Measurements from ENCODE around the gene COL25A1.
"Not testable (repeated sequence)": the region's sequence is repeated elsewhere in the genome, so short reads cannot be mapped to it uniquely, and the experiment has no call there.

COL25A1 gene

DNA sequence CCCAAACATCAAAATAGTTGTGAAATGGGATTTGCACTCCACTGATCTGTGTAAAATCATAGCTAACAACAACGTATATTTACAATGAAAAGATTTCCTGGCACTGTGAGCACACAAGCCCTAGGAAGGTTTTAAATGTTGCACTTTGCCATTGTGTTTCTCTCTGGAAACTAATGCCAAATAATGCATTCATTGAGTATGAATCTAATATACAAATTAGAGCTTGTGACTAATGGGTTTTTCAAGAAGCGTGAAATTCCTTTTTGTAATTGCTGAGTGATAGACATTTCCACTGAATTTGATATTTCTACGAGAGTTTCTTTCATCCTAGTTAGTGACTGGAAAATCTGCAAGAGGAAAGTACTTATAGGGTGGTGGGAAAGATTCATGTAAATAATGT lies 135.9 kb downstream of the COL25A1 start:
- DNase-seq (ENCODE audit: low spot score) = no peak

DNA sequence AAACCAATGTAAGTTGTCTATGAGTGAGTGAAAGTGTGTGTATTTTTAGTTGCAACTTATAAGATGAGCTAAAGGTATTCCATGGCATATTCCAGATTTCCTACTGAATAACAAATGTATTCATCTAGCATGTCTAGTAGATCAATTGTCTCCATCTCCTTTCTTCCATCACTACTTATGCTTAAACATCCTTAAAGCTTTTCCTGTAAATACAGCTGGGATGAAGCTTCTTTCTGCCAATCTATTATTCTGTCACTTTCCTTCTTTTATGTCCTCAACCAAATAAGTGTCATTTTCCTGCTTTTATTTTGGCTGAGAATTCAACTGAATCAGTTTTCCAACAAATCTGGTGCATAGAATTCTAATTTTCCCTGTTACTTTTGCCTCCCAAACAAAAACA lies 136.3 kb downstream of the COL25A1 start:
- DNase-seq (ENCODE audit: low spot score) = no peak

DNA sequence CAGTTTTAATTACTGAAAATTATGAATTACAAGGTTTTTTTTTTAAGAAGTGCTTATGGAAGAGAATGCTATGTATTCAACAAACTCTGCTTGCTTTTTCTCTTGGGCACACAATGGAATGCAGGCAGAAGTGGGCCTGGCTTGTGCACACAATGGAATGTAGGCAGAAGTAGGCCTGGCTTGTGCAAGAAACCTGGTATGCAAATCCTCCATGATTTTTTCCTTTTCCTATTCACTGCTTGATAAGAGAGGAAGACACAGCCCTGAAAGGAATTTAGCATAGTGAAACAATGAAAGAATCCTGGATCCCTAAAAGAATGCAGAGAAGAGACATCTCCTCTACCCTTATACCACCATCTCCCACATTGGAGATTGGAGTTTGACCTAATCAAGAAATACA lies 138.4 kb downstream of the COL25A1 start:
- no peak for DNase-seq (ENCODE audit: low spot score)

DNA sequence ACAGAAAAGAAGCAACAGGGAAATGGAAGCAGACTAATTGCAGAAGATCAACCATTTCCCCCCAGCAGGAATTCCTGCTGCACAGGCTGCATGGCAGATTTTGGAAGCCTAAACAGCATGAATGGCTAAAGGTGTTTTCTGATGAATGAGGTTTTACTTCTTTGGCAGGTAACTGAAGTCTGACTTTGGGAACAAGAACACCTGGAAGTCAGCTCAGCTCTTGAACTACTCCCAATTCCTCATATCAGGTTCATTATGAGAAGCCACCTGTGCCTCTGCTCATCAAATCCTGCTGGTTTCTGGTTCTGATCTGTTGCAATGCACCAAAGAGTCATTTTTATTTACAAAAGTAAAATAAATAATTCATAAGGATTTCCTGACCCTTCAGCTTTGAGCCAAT lies 139.0 kb downstream of the COL25A1 start:
- no peak for DNase-seq (ENCODE audit: low spot score)

DNA sequence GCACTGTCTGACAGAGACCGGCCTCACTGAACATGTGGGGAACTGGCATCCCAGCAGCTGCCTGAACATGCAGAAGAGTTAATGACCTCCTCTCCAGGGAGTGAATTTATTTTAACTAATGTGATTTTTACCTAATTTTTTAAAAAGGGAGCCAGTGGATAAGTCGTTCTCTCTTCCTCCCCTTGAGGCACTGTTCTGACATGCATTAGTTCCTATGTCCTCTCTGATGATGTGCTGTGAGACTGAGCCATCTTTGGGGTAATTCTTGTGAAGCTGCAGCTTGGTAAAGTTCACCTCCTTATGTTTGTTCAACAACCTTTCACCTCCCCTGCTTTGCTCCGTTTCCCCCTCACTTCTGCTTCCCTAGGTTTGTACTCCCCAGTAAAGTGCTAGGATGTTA lies 139.7 kb downstream of the COL25A1 start:
- no peak for DNase-seq (ENCODE audit: low spot score)

DNA sequence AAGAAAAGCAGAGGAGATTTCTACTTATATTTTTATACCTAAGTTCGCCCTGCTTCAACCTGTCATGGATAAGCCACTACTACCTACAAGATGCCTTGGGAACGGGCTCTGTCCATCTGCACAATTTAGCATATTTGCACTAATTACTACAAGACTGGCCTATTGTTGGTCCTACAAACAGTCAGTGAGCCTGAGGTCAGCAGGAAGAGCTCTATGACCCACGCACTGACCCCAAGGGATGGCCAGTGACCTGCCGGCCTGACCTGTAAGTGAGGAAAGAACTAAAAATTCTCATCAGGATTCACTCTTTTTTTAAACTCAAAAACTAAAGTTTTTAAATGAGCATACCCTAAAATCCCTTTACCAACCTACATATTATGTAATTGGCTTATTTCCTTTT lies 142.0 kb downstream of the COL25A1 start:
- DNase-seq (ENCODE audit: low spot score) = no peak

DNA sequence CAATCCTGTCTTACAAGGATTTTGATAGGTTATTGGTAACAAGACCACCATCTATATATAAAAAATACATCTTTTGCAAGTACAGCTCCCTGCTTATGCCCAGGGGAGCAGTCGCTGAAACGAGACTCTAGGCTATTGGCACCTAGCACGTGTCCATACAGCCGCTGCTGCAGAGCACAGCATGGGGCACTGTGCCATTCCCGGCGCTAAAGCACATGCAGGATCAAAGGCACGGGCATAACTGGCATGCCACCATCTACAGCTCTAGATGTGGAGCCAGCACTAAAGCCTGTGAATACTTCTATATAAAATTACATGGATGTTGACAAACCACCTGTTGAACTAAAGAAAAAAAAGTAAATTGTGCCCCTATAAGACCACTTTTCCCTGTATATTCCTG lies 144.8 kb downstream of the COL25A1 start:
- no peak for DNase-seq (ENCODE audit: low spot score)

DNA sequence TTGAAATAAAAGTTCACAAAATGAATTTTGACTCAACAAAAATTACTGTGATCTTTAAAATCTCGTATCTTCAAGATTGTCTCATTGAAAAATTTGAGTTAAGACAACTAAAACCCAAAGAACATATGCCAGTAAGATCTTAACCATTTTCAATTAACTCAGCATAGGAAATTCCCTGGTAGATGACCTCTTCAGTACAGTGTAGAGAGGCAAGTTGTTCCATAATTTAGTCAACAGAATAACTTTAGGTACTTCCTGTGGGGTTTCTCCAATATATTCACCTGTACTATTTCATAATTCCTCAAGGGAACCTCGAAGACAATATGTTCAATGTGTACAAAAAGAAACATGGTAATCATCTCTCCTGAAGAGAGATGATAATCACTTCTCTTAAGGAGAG lies 145.3 kb downstream of the COL25A1 start:
- no peak for DNase-seq (ENCODE audit: low spot score)

DNA sequence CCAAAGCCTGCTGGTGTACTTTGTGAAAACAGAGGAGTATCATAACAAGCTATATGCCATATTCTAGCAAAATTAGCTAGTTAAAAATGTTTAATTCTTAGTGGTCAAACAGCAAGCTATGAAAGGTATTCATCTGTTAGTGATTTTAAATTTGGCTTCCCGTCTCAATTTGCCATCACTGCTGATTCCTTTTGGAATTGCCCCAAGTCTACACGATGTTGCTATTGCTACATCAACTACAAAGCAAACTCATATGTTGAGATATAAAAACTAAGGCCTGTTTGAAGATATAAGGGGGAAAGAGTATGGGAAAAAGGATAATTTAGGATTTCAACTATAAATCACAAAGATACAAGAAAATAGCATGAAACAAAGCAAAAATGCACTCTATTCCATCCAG lies 146.1 kb downstream of the COL25A1 start:
- no peak for DNase-seq (ENCODE audit: low spot score)

DNA sequence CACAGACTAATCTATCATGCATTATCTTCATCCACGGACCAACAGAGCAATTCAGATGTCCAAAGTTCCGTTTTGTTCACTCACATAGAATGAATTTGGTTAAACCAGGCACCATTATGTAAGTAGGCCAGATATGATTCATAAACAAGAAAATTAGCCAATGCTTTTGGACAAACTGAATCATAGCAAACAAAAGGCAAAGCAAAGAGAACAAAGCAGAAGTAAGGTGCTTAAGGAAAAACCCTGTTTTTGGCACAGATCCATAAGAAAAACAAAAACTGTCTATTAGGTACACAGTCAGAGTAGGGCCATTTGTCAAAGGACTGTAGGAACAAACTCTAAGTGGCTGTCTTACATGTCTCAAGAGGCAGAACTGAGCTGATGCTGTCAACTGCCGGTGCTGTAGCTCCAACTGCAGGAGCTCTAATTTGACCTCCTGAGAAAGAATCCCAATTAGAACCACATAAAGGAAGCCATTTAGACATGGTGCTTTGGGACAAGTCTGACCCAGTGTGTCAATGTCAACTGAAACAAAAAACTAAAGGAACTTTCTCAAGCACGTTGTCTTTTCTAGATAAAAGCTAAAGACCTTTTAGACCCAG lies 146.7 kb downstream of the COL25A1 start:
- DNase-seq (ENCODE audit: low spot score) = no peak

DNA sequence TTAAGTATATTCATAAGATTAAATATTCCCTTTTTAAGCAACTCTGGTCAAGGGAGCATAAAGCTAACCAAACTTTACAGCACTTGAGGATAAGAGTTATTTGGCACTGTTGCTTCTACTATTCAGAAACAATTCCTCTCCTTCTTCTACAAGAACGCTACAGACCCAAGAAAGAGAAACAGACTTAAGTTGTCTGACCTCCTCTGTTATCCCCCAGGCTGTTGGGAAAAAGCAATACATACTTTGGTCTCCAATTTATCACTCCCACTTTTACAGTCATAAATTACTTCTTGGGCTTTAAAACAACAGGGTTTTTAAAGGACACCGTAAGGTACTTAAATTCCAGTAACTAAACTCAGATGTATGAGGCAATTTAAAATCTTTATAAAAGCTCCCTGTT lies 147.4 kb downstream of the COL25A1 start:
- DNase-seq (ENCODE audit: low spot score) = no peak

DNA sequence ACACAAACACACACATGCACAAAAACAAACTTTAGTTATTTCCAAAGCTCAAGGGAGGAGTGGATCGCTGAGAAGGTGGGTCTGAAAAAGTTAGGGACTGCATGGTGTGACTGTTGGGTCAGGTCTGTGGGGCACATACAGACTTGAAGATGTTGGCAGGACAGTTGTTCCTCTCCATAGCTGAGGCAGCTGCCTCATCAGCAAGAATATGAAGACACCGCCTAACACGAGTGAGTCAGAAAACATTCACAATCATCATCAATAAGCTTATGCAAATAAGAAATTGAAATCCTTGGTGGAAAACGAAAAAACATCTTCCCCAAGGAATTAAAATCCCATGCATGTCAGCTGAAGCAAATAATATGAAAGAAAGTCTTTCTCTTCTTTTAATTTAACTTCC lies 148.0 kb downstream of the COL25A1 start:
- no peak for DNase-seq (ENCODE audit: low spot score)

DNA sequence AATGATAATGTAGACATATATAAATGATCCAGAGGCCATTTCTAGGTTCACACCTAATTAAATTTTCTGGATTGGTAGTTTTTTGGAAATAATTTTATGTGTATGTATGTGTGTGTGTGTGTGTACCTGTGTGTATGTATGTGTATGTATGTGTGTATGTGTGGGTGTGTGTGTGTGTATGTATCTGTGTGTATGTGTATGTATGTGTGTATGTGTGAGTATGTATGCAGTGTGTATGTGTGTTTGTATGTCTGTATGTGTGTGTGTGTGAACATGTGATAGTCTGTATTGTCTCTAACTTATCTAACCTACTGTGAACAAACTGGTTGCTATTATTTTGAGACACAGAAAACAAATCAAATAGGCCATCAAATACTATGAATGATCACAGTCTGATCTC lies 152.6 kb downstream of the COL25A1 start:
- DNase-seq (ENCODE audit: low spot score) = no peak

DNA sequence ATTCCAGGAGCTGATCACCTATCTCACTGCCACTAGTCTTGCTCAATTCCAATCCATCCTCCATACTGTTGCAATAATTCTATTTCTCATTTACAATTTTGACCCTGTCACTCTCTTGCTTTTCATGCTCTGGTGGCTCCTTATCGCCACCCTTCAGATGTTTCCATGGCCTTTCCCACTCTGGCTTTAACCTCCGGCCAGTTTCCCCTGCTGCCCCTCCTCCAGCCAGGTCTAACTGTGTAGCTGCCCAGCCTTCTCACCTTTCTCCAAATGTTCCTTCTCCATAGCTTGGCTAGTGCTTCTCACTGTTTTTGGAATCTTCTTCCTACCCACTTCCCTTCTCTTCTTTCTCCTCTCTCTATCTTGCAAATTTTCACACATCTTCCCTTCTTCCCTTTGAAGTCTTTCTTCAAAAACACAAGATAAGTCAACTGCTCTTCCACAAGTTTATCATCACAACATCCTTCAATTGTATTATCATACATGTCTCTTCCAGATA lies 153.8 kb downstream of the COL25A1 start:
- DNase-seq (ENCODE audit: low spot score) = no peak

DNA sequence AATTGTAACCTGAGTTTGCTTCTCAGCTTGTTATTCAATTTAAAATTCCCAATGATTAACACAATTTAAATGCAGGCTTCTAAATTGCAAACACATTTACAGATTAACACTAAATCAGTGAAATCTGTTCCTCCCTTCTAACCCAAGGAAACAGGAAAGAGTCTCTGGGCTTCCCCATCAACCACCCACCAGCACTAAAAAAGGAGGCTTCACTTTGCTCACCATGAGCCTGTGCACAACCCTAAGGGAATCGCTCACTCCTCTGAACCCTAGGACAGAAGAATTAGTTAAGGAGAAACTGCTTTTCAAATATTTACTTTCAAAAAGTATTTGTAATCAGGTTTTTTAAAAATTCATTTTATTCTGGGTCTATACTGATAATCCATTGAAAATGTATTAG lies 155.3 kb downstream of the COL25A1 start:
- no peak for DNase-seq (ENCODE audit: low spot score)

DNA sequence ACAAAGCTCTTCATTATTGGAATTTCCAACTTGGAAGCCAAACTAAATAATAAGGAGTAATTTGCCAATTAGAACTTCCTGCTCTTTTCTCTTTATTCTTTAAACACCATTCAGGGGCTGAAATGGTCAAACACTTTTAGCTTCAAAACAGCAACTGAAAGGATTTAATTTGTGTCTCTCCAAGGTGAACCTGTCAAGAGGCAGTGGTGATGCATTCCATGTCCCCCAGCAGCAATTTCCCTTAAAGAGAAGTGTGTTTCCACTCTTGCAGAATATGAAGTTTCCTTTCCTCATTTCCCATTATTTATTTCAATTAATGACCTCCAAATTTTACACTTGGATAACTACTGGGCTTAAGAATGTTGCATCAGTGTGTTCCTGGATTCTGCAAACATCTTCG lies 156.0 kb downstream of the COL25A1 start:
- no peak for DNase-seq (ENCODE audit: low spot score)

DNA sequence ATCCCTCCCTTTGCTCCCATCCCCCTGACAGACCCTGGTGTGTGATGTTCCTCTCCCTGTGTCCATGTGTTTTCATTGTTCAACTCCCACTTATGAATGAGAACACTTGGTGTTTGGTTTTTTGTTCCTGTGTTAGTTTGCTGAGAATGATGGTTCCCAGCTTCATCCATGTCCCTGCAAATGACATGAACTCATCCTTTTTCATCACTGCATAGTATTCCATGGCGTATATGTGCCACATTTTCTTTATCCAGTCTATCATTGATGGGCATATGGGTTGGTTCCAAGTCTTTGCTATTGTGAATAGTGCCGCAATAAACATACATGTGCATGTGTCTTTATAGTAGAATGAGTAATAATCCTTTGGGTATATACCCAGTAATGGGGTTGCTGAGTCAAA lies 164.3 kb downstream of the COL25A1 start:
- DNase-seq (ENCODE audit: low spot score) = not testable (repeated sequence)

DNA sequence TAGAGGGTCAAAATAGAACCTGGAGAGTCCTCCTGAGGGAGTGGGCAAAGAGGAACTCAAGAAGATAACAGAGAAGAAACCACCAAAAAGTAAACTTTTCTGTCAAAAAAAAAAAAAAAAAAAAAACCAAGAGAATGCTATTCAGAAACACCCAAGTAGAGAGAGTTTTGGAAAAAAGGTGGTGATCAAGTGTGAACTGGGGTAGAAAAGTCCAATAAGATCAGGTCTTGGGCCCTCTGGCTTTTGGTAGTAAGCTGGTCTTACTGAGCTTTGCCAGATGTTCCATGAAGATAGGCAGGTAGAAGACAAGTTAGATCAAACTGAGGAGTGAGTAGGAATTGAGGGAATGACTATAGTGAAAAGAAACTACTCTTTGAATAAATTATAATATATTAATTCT lies 167.5 kb downstream of the COL25A1 start:
- DNase-seq (ENCODE audit: low spot score) = no peak

DNA sequence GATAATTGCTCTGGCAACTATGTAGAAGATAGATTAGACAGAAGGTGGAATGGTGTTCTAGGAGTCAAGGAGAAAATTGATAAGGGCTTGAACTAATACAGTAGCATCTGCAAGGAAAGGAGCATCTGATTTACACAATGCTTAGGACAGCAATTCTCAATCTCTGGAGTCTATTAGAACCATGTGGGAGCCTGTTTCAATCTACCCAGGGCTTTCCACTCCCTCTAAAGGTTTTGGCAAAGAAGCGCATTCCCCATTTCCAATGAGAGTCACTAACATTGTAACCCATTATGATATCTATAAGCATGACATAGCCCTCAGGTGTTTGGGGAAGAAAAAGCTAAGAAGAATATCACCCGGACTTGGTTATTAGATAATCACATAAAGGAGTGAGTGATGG lies 168.2 kb downstream of the COL25A1 start:
- no peak for DNase-seq (ENCODE audit: low spot score)

DNA sequence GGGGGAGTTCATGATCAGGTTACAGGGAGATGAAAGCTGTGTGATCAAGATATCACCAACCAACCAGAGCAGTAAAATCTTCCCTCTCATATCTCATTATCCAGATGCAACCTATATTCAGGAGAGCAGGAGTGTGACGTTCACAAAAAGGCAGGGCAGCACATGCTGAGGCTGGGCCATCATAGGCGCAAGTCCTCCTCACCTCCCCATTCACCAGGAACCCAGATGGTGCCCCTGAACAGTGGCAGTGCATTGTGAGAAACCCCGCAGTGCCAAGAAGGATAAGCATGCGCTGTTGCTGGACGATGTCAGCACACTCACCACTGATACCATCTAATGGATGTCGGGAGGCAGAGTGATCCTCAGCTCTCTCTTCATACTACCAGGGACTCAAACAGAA lies 170.9 kb downstream of the COL25A1 start:
- no peak for DNase-seq (ENCODE audit: low spot score)

DNA sequence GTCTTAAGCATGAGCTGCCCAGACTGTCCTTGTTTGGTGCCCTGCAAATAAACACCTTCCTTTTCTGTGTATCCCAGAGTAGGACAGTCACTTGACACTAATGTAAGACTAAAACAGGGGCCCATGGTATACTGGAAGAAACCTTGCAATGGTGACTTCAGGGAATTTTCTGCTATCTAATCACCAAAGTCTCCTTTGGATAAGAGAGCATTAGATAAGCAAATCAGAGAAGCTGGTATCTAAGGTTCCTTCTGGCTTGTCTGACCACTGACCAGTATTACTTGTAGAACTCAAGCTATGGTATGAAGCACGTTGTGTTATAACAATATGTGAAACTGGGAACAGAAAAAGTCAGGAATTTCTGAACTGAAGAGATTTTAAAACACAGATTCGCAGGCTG lies 173.9 kb downstream of the COL25A1 start:
- DNase-seq (ENCODE audit: low spot score) = no peak

DNA sequence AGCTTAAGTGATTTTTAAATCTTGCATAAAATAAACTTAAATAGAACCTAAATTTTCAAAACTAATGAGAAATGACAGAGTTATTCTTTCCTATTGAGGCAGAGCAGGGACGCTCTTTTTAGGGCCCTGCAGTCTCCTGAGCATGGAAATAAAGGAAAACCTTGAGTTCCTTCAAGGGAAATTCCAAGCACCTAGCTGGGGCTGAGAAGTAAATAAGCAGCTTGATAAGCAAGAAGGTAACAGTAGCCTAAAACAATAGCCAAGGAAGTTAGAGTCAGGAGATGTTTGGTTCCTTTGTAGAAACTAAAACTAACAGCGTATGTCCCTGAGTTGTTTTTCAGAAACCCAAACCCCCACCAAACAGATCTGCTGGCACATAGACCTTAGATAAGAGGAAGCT lies 174.6 kb downstream of the COL25A1 start:
- no peak for DNase-seq (ENCODE audit: low spot score)

DNA sequence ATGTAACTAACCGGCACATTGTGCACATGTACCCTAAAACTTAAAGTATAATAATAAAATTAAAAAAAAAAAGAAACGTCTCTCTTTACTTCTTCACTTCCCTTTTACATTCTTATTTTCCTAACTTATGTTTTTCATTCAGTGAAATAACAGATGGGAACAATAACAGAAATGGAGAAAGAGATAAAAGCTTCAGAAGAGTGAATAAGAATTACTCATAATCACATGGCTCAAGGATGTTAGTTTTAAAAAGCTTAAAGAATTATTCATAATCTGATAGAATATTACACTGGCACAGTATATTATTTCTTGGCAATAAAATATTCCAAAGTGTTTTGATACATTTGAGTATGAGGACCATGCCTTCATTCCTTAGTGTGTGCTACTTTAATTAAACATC lies 175.6 kb downstream of the COL25A1 start:
- DNase-seq (ENCODE audit: low spot score) = no peak

DNA sequence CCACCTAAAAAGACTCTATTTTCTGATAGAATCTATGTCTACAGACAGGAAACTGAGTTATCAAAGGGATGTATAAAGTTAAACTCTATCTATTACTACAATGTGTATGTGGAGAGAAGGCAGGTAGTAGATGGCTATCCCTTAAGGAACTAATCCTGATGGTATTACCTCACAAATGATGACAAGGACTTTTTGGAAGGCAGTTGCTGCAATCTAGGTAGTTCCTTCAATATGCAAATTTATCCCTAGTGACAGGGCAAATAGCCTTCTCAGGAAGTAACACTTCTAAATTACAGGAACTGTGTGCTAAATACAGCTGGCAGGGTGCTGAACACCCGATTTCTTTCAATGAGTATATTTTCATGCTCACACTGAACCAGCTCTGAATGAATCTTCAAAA lies 177.4 kb downstream of the COL25A1 start:
- DNase-seq (ENCODE audit: low spot score) = no peak

DNA sequence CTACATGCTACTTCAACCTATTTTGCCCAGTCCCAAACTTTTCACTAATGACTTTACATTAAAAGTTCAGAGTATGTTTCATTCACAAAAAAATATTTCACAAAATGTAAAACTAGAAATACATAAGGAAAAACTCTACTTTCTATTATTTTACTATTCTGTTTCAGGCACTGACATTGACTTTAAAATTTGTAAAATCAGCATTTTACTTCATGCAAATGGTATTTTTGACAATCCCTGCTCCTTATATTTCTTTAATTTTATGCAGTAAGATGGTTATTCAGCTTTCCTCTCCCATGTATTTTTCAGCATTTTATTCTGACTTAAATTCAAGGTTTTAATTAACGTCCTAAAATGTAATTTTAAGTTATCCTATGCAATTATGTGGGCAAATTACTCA lies 178.5 kb downstream of the COL25A1 start:
- no peak for DNase-seq (ENCODE audit: low spot score)

Measured in hematopoietic multipotent progenitor cell treated with erythropoietin and hydrocortisone succinate and interleukin-3 and kit ligand, for 15 days (in vitro differentiated cells).